ENCODE data around the gene DCAF8. TPM values are rescaled to one million over a fixed set of nuclear protein-coding genes. Genes with fewer than 3 reads are reported as not detected.

Gene DCAF8
- total RNA-seq, result 167 and 172 TPM in 2 replicates
- long read RNA-seq, full-length matches to known transcripts, result 18 of 65 reads
- long read RNA-seq, partial matches to known transcripts, result 20 of 65 reads
- long read RNA-seq, other reads (novel, unspliced or antisense), result 27 of 65 reads

DNA sequence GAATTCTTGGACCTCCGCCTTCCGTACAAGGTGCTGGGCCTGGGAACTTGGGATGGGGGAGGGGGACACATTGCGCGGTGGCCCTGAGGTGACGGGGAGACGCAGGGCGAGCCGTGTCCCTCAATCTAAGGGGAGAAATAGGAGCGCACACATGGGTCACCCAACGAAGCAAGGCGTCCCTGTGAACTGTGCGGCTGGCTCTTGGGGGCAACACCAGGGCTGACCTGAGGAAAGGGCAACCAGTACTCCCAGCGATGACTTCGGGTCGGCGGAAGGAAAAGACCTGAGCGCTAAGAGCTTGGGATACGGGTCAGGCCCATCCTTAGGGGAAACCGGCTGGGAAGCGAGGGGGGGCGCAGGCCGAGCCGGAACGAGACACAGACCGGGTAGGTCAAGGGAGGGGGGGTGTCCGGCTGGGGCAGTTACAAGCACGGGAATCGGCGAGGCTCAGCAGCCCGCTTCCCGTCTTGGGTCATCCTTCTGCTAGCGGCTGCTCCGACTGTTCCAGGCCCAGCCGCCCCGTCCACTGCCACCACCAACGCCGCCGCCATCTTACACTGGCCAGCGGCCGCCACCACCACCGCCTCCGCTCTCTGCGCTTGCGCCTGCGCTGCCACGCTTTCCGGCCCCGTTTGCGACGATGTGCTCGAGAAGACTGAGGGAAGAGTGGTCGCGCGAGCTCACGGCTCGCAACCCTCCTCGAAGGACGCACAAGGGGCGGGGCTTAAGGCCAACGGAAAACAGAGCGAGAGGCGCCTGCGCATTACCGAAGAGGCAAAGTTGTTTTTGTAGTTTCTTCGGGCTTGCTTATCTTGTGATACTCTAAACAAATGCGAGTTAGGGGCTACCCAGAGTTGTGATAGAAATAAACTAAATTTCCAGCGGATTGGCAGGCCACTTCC, at the start of gene DCAF8:
TSS of gene DCAF8 (minus strand) at position 657 of the 902 bp plus-strand sequence. CDS start 18,541 bp downstream, outside the sequence.
- TF ChIP-seq, protein P1, sequence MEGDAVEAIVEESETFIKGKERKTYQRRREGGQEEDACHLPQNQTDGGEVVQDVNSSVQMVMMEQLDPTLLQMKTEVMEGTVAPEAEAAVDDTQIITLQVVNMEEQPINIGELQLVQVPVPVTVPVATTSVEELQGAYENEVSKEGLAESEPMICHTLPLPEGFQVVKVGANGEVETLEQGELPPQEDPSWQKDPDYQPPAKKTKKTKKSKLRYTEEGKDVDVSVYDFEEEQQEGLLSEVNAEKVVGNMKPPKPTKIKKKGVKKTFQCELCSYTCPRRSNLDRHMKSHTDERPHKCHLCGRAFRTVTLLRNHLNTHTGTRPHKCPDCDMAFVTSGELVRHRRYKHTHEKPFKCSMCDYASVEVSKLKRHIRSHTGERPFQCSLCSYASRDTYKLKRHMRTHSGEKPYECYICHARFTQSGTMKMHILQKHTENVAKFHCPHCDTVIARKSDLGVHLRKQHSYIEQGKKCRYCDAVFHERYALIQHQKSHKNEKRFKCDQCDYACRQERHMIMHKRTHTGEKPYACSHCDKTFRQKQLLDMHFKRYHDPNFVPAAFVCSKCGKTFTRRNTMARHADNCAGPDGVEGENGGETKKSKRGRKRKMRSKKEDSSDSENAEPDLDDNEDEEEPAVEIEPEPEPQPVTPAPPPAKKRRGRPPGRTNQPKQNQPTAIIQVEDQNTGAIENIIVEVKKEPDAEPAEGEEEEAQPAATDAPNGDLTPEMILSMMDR (IDR thresholded peaks at IDR 0.05; ENCODE audit: unreplicated experiment), result no peak
- Mint-ChIP-seq H3K9me3 (ENCODE audit: low read depth) (no peaks in the 10 kb centered on the region), H3K36me3 (ENCODE audit: insufficient read depth) (peaks cover 4% of the 10 kb centered on the region), H3K4me3 (ENCODE audit: low read depth) (peak within 1 kb of the TSS; percentile 95), H3K4me1 (ENCODE audit: low read depth) (peaks cover 25% of the 10 kb centered on the region), H3K27me3 (no peaks in the 10 kb centered on the region), H3K27ac (peak within 1 kb of the TSS; percentile 99)
- DNase-seq (ENCODE audit: low spot score, unreplicated experiment), result peak; percentile 96

DNA sequence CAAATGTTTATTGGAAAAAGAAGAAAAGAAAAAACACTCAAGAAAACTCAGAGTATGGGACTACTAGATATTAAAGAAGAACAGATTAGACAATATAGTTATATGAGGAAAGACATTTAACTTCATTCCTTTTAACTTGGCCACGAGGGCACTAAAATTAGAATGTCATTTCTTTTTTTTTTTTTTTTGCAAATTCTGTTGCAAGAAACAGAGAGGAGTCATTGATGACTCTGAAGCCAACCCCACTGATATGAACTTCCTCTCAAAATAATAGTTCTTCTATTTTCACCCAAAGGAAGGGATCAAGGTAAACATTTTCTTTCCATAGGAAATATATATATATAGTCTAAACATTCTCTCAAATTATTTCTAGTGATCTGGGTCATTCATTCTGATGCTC, 47.2 kb upstream of the DCAF8 start:
- TF ChIP-seq, protein P1 (IDR thresholded peaks at IDR 0.05; ENCODE audit: unreplicated experiment), result no peak
- H3K4me3 Mint-ChIP-seq (ENCODE audit: low read depth), result no peak overlapping the region
- no peaks in the 10 kb centered on the region for H3K27me3 Mint-ChIP-seq
- no peak overlapping the region for H3K27ac Mint-ChIP-seq
- H3K9me3 Mint-ChIP-seq (ENCODE audit: low read depth), result no peaks in the 10 kb centered on the region
- peaks cover 49% of the 10 kb centered on the region for H3K36me3 Mint-ChIP-seq (ENCODE audit: insufficient read depth)
- H3K4me1 Mint-ChIP-seq (ENCODE audit: low read depth), result no peaks in the 10 kb centered on the region
- no peak for DNase-seq (ENCODE audit: low spot score, unreplicated experiment)

DNA sequence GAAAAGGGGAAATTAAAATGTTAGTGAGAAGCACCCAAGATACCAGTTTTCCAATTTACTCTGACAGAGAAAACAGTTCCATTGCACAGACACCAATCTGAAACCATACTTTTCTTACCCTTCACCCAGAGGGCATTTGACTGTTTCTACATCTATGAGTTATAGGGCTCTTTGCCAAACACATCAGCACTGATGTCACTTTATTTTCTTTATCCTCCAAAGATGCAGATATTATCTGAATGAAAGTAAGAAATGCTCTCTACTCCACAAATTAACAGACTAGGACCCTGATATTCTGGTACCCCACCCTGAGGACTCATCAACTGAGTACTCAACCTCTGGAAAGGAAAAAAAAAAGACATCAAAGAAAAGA, 46.8 kb upstream of the DCAF8 start:
- H3K27me3 Mint-ChIP-seq, result no peaks in the 10 kb centered on the region
- DNase-seq (ENCODE audit: low spot score, unreplicated experiment), result no peak
- peaks cover 48% of the 10 kb centered on the region for H3K36me3 Mint-ChIP-seq (ENCODE audit: insufficient read depth)
- TF ChIP-seq, protein P1 (IDR thresholded peaks at IDR 0.05; ENCODE audit: unreplicated experiment), result no peak
- H3K27ac Mint-ChIP-seq, result no peak overlapping the region
- H3K9me3 Mint-ChIP-seq (ENCODE audit: low read depth), result no peaks in the 10 kb centered on the region
- no peaks in the 10 kb centered on the region for H3K4me1 Mint-ChIP-seq (ENCODE audit: low read depth)
- H3K4me3 Mint-ChIP-seq (ENCODE audit: low read depth), result no peak overlapping the region

DNA sequence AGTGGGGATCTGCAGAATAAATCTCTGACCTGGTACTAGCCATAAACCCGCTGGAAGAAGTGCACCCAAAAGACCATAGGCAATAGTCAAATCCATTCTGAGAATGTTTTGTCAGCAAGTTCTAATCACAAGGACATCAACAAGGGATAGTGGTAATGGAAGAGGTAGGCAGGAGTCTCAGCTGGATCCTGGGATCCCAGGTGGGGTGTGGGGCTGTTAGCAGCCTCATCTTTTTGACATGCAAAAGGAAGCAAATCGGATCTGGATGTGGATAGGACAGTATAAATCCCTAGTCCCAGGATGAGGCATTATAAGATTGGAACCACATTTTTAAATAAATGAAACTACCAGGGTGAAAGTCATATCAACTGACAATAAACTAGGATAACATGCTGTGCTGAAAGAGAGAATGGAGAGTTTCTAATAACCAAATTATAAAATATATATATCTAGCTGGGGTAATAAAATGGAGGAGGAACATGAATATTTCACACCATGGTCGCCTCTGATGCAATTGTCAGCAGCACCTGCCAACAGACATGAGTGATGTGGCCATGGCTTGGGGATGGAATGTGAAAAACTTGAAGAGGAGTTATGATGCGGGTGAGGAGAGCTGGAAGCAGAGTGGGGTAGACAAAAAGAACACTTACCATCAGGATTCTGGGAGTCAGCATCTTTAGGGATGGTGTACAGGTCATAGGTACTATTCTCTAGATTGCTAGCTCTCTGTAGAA, 46.3 kb upstream of the DCAF8 start:
- Mint-ChIP-seq H3K4me1 (ENCODE audit: low read depth) (no peaks in the 10 kb centered on the region), H3K9me3 (ENCODE audit: low read depth) (no peaks in the 10 kb centered on the region), H3K27ac (no peak overlapping the region), H3K36me3 (ENCODE audit: insufficient read depth) (peaks cover 46% of the 10 kb centered on the region), H3K4me3 (ENCODE audit: low read depth) (no peak overlapping the region), H3K27me3 (no peaks in the 10 kb centered on the region)
- TF ChIP-seq, protein P1 (IDR thresholded peaks at IDR 0.05; ENCODE audit: unreplicated experiment), result no peak
- DNase-seq (ENCODE audit: low spot score, unreplicated experiment), result no peak

DNA sequence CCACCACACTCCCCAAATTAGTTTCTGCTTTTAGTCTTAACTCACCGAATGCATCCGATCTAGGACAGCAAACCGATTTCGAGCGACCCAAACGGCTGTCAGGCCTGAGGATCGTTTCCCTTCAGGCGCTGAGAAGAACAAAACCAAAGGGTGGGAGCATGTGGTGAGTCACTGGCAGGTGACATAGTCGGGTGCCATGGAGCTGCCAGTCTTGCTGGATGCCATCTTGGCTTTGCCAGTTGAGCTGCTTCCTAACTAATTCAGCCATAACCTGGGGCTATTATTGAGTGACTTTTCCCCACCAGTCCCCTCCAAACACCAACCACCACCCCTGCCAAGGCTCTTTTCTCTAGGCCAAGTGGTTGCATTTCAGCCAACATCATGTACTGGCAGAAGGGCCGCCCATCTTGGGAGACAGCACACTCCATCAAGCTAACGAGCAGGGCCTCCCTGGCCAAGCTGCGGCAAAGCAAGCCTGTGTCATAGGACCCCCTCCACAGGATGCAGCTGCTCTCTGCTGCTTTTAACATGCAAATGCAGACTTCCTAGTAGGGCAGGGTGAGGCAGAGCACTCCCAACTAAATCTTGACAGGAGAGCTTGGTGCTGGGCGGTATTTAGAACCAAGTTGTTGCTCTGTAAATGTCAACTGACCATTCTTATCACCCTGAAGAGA, 44.9 kb upstream of the DCAF8 start:
- Mint-ChIP-seq H3K9me3 (ENCODE audit: low read depth) (no peaks in the 10 kb centered on the region), H3K27me3 (no peaks in the 10 kb centered on the region), H3K27ac (no peak overlapping the region), H3K4me1 (ENCODE audit: low read depth) (no peaks in the 10 kb centered on the region), H3K36me3 (ENCODE audit: insufficient read depth) (peaks cover 43% of the 10 kb centered on the region), H3K4me3 (ENCODE audit: low read depth) (no peak overlapping the region)
- no peak for DNase-seq (ENCODE audit: low spot score, unreplicated experiment)
- TF ChIP-seq, protein P1 (IDR thresholded peaks at IDR 0.05; ENCODE audit: unreplicated experiment), result no peak
